ENCODE results near the gene CRACR2B. TPM values are rescaled to one million over a fixed set of nuclear protein-coding genes. Genes with fewer than 3 reads are reported as not detected.

CRACR2B gene
- total and polyA plus RNA-seq, 2 of the 8 experiments (the other 6 are each of a cell fraction or from before 2014, with no cell fraction given), result 18.2 to 26.4 TPM

DNA sequence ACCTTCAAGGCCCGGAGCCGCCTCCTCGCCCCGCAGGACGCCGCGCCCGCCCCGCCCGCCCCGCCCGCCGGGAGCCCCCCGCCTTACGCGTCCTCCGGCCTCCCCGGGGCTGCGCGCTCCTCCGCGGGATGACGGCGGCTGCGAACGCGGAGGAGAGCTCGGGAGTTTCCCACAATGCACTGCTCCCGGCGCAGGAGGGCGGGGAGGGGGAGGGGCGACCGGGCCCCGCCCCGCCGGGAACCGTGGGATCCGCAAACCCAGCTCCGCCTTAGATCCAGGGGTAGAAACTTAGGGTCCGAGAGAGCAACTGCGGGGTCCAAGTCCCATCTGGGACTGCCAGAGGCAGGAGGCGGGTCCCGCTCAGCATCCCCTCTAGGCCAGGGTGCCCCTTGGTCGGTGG, 37.8 kb upstream of the CRACR2B start, which contains the start of gene CEND1:
Gene CEND1 (minus strand): TSS at position 148 of the 400 bp plus-strand sequence. CDS start 1,514 bp downstream, outside the sequence.
- DNase-seq (ENCODE audit: low read depth in 1 of 2, low spot score in 2 of 2), result peak in 1 of 2 experiments; percentile 79
- no peaks in the 10 kb centered on the region for H3K9me3 ChIP-seq (ENCODE audit: insufficient read depth in 2 of 2, low read depth in 1 of 2, low read length in 1 of 2)
- 20% methylated on average over 1 of the region's 44 CpGs; no CpG with 5 or more reads in 1 of the 2 experiments for WGBS, 2 experiments (ENCODE audit: extremely low coverage in 1 of 2, insufficient coverage in 1 of 2, insufficient read length in 1 of 2, insufficient replicate concordance in 2 of 2, low coverage in 1 of 2, low lambda C conversion rate in 2 of 2, missing lambda C conversion rate in 1 of 2)
- no peak within 1 kb of the TSS for H3K4ac ChIP-seq (replicated peaks; ENCODE audit: insufficient read length, low read depth, low read length)
- H3K36me3 ChIP-seq (ENCODE audit: control insufficient read depth in 2 of 4, insufficient read depth in 4 of 4, low read length in 3 of 4), result peaks cover 0 to 12% (median 0%) of the 10 kb centered on the region in 4 experiments; a peak in 3 of 8 replicates
- peak within 1 kb of the TSS; percentile 35 for H4K8ac ChIP-seq (ENCODE audit: extremely low read depth, insufficient read depth, low read length)
- peaks cover 0 to 18% (median 11%) of the 10 kb centered on the region in 4 experiments; a peak in 6 of 7 replicates for H3K4me1 ChIP-seq (replicated peaks in 1 of 4; ENCODE audit: control insufficient read depth in 3 of 4, insufficient read depth in 4 of 4, low read length in 3 of 4)
- H3K9ac ChIP-seq (replicated peaks in 1 of 4; ENCODE audit: extremely low read depth in 1 of 4, low read depth in 3 of 4, low read length in 3 of 4), result no peak within 1 kb of the TSS
- no peak within 1 kb of the TSS for H3K27ac ChIP-seq (ENCODE audit: low read depth, low read length)
- no peaks in the 10 kb centered on the region for H3K27me3 ChIP-seq (replicated peaks in 1 of 4; ENCODE audit: control insufficient read depth in 3 of 4, extremely low read depth in 1 of 4, insufficient read depth in 3 of 4, low read length in 3 of 4)
- H3K56ac ChIP-seq (replicated peaks; ENCODE audit: insufficient read length, low read depth, low read length), result no peak within 1 kb of the TSS
- H2BK120ac ChIP-seq (replicated peaks; ENCODE audit: low read depth, low read length), result no peak within 1 kb of the TSS
- no peak for FAIRE-seq
- H2BK15ac ChIP-seq (ENCODE audit: low read length), result peak within 1 kb of the TSS; percentile 72; the same call in 1 of the 2 replicates
- no peaks in the 10 kb centered on the region for H3K79me2 ChIP-seq (ENCODE audit: control insufficient read depth in 1 of 2, insufficient read depth in 2 of 2, low read length in 2 of 2)
- peaks cover 2 to 13% of the 10 kb centered on the region in 2 experiments for H4K20me1 ChIP-seq (replicated peaks in 1 of 2; ENCODE audit: control insufficient read depth in 1 of 2, insufficient read depth in 2 of 2, low read length in 2 of 2)
- no peak within 1 kb of the TSS for H2AFZ ChIP-seq (ENCODE audit: low read length)
- H4K5ac ChIP-seq (ENCODE audit: insufficient read length, low read depth, low read length), result no peak within 1 kb of the TSS
- no peak within 1 kb of the TSS for H3K14ac ChIP-seq (ENCODE audit: insufficient read length)
- no peak within 1 kb of the TSS for H4K91ac ChIP-seq (replicated peaks; ENCODE audit: insufficient read length, low read length)
- peak within 1 kb of the TSS; percentile 78; the same call in 1 of the 2 replicates for H2BK5ac ChIP-seq (ENCODE audit: low read depth, low read length)
- no peak within 1 kb of the TSS for H3K23ac ChIP-seq (ENCODE audit: insufficient read length)
- H3K23me2 ChIP-seq (ENCODE audit: low read depth, low read length), result no peaks in the 10 kb centered on the region; the same call in 1 of the 2 replicates
- H2AK5ac ChIP-seq (ENCODE audit: low read depth, low read length), result no peak within 1 kb of the TSS
- CTCF ChIA-PET (ENCODE audit: partially characterized antibody), result interaction anchor here (0.7 to 1.1 kb wide), 4 partner anchors 13 to 58 kb away, joined by 3 to 4 read pairs (median 3); no protein-coding TSS in a partner anchor
- no peak within 1 kb of the TSS for H2BK20ac ChIP-seq (ENCODE audit: low read length)
- peak within 1 kb of the TSS; percentile 46 to 60 for H3K4me2 ChIP-seq (ENCODE audit: insufficient read depth in 1 of 2, low read depth in 2 of 2, low read length in 2 of 2)
- H3K4me3 ChIP-seq (ENCODE audit: extremely low read depth in 1 of 4, insufficient read depth in 2 of 4, low read depth in 3 of 4, low read length in 4 of 4), result peak within 1 kb of the TSS in 2 of 4 experiments; percentile 11 to 44; a peak in 3 of 8 replicates
- H3K79me1 ChIP-seq (ENCODE audit: low read depth, low read length), result peaks cover 3% of the 10 kb centered on the region; the same call in 1 of the 2 replicates
- TF ChIP-seq SP1 (IDR thresholded peaks at IDR 0.05; ENCODE audit: low read depth, low read length) (0 out of 2 replicates have a peak, but pooled peaks have one; percentile 14), NANOG (IDR thresholded peaks at IDR 0.05; ENCODE audit: insufficient read depth, low read depth, low read length, poor library complexity, severe bottlenecking) (no peak), CTBP2 (IDR thresholded peaks at IDR 0.05; ENCODE audit: borderline replicate concordance, insufficient read depth, insufficient read length, low read length) (peak; percentile 66), YY1 (IDR thresholded peaks at IDR 0.05; ENCODE audit: low read depth, low read length) (peak; percentile 57; the same call in 1 of the 2 replicates), KDM1A (IDR thresholded peaks at IDR 0.05; ENCODE audit: borderline replicate concordance, low read length) (peak; percentile 24; the same call in 1 of the 2 replicates)
- peak within 1 kb of the TSS; percentile 23; the same call in 1 of the 2 replicates for H2BK12ac ChIP-seq (ENCODE audit: low read depth, low read length)
- peak within 1 kb of the TSS; percentile 32 for H3K18ac ChIP-seq (ENCODE audit: extremely low read depth, low read length)
- POLR2A ChIA-PET (ENCODE audit: partially characterized antibody), result interaction anchor here (0.9 to 53.0 kb wide), 11 partner anchors 9 to 169 kb away, joined by 3 to 1917 read pairs (median 4); partner anchors contain the start of genes CD151, CRACR2B, GATD1 and PIDD1

Data from H1 (cell line).